ENCODE data around the gene TCEAL3. TPM values are rescaled to one million over a fixed set of nuclear protein-coding genes. Genes with fewer than 3 reads are reported as not detected.

TCEAL3 gene
- polyA plus RNA-seq, 1 donor from 2014 or later, result 42.5 TPM

- peak overlapping the region; percentile 76 for H3K4me3 ChIP-seq (ENCODE audit: low read length)
These were observed 23.4 kb downstream of the TCEAL3 start for GRCh38 chrX:103631145-103631544.

GRCh38 chrX:103635436-103635835, 27.7 kb downstream of the TCEAL3 start:
- no peak overlapping the region for H3K9ac ChIP-seq (ENCODE audit: low read length)
- no peaks in the 10 kb centered on the region for H3K79me2 ChIP-seq (replicated peaks; ENCODE audit: insufficient read depth, low read length)
- H3K36me3 ChIP-seq (ENCODE audit: insufficient read depth, low read length), result no peaks in the 10 kb centered on the region
- H3K27me3 ChIP-seq (ENCODE audit: insufficient read depth, low read depth, low read length), result no peaks in the 10 kb centered on the region
- no peaks in the 10 kb centered on the region for H3F3A ChIP-seq (ENCODE audit: insufficient read depth, low read length, poor library complexity, severe bottlenecking)
- H3K27ac ChIP-seq (ENCODE audit: low read length), result no peak overlapping the region
- H3K4me3 ChIP-seq (ENCODE audit: low read length), result no peak overlapping the region
- H3K9me2 ChIP-seq (ENCODE audit: insufficient read depth, low read length), result no peaks in the 10 kb centered on the region
- H2AFZ ChIP-seq (ENCODE audit: low read depth, low read length), result no peak overlapping the region
- H3K9me3 ChIP-seq (ENCODE audit: low read length), result no peaks in the 10 kb centered on the region
- no peak overlapping the region for H3K4me2 ChIP-seq (ENCODE audit: low read length)
- H4K20me1 ChIP-seq (ENCODE audit: insufficient read depth), result no peaks in the 10 kb centered on the region
- TF ChIP-seq MXI1 (conservative IDR thresholded peaks at IDR 0.05; ENCODE audit: poor library complexity, severe bottlenecking) (no peak), RAD21 (conservative IDR thresholded peaks at IDR 0.05) (no peak), TAF1 (IDR thresholded peaks at IDR 0.05; ENCODE audit: low read depth) (no peak), POLR2AphosphoS5 (IDR thresholded peaks at IDR 0.05) (no peak), EP300 (conservative IDR thresholded peaks at IDR 0.05; ENCODE audit: poor library complexity, severe bottlenecking) (no peak), SMC3 (conservative IDR thresholded peaks at IDR 0.05; ENCODE audit: poor library complexity) (no peak), REST (IDR thresholded peaks at IDR 0.05; ENCODE audit: borderline replicate concordance) (no peak)

More at GRCh38 chrX:103631145-103631544, 23.4 kb downstream of the TCEAL3 start:
- Histone ChIP-seq H3K27me3 (ENCODE audit: insufficient read depth, low read depth, low read length) (no peaks in the 10 kb centered on the region), H3K4me2 (ENCODE audit: low read length) (no peak overlapping the region), H4K20me1 (ENCODE audit: insufficient read depth) (no peaks in the 10 kb centered on the region), H3K36me3 (ENCODE audit: insufficient read depth, low read length) (no peaks in the 10 kb centered on the region), H3K27ac (ENCODE audit: low read length) (no peak overlapping the region), H3F3A (ENCODE audit: insufficient read depth, low read length, poor library complexity, severe bottlenecking) (no peaks in the 10 kb centered on the region), H3K9me3 (ENCODE audit: low read length) (no peaks in the 10 kb centered on the region), H3K79me2 (replicated peaks; ENCODE audit: insufficient read depth, low read length) (peaks cover 6% of the 10 kb centered on the region), H3K9ac (ENCODE audit: low read length) (no peak overlapping the region), H3K9me2 (ENCODE audit: insufficient read depth, low read length) (no peaks in the 10 kb centered on the region), H2AFZ (ENCODE audit: low read depth, low read length) (no peak overlapping the region)
- TF ChIP-seq POLR2AphosphoS5 (IDR thresholded peaks at IDR 0.05), result no peak
- no peak for TF ChIP-seq EZH2 (IDR thresholded peaks at IDR 0.05; ENCODE audit: borderline replicate concordance, insufficient read depth, low read length, poor library complexity, severe bottlenecking)
- TF ChIP-seq MXI1 (conservative IDR thresholded peaks at IDR 0.05; ENCODE audit: poor library complexity, severe bottlenecking), result no peak
- TF ChIP-seq CTCF (IDR thresholded peaks at IDR 0.05; ENCODE audit: poor library complexity, severe bottlenecking), result no peak
- TF ChIP-seq RAD21 (conservative IDR thresholded peaks at IDR 0.05), result no peak
- TF ChIP-seq TAF1 (IDR thresholded peaks at IDR 0.05; ENCODE audit: low read depth), result no peak
- no peak for TF ChIP-seq EP300 (conservative IDR thresholded peaks at IDR 0.05; ENCODE audit: poor library complexity, severe bottlenecking)
- no peak for TF ChIP-seq SMC3 (conservative IDR thresholded peaks at IDR 0.05; ENCODE audit: poor library complexity)
- TF ChIP-seq REST (IDR thresholded peaks at IDR 0.05; ENCODE audit: borderline replicate concordance), result no peak
